ENCODE measurements around the gene SPRR3.

Gene SPRR3

GRCh38 chr1:152981146-152981871, 20.2 kb upstream of the SPRR3 start:
- H3K4me3 ChIP-seq (ENCODE audit: low read depth, low read length), result no peak overlapping the region
- DNase-seq (ENCODE audit: low read depth), result no peak
- TF ChIP-seq, protein P1, sequence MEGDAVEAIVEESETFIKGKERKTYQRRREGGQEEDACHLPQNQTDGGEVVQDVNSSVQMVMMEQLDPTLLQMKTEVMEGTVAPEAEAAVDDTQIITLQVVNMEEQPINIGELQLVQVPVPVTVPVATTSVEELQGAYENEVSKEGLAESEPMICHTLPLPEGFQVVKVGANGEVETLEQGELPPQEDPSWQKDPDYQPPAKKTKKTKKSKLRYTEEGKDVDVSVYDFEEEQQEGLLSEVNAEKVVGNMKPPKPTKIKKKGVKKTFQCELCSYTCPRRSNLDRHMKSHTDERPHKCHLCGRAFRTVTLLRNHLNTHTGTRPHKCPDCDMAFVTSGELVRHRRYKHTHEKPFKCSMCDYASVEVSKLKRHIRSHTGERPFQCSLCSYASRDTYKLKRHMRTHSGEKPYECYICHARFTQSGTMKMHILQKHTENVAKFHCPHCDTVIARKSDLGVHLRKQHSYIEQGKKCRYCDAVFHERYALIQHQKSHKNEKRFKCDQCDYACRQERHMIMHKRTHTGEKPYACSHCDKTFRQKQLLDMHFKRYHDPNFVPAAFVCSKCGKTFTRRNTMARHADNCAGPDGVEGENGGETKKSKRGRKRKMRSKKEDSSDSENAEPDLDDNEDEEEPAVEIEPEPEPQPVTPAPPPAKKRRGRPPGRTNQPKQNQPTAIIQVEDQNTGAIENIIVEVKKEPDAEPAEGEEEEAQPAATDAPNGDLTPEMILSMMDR (IDR thresholded peaks at IDR 0.05; ENCODE audit: control insufficient read depth, extremely low read depth, insufficient read depth), result no peak

- TF ChIP-seq, protein P1 (IDR thresholded peaks at IDR 0.05; ENCODE audit: control insufficient read depth, extremely low read depth, insufficient read depth), result no peak
- DNase-seq (ENCODE audit: low read depth), result no peak
- H3K4me3 ChIP-seq (ENCODE audit: low read depth, low read length), result no peak overlapping the region
Measured at GRCh38 chr1:152982076-152982475, 19.5 kb upstream of the SPRR3 start.

GRCh38 chr1:152983234-152983633, 18.3 kb upstream of the SPRR3 start:
- no peak overlapping the region for H3K4me3 ChIP-seq (ENCODE audit: low read depth, low read length)
- no peak for DNase-seq (ENCODE audit: low read depth)
- TF ChIP-seq, protein P1 (IDR thresholded peaks at IDR 0.05; ENCODE audit: control insufficient read depth, extremely low read depth, insufficient read depth), result no peak

GRCh38 chr1:152983743-152984142, 17.8 kb upstream of the SPRR3 start, which contains the start of gene SPRR1A:
Gene SPRR1A, plus strand, starts transcription at chr1:152984081. Its CDS starts 1,150 bp downstream, at chr1:152985231.
- DNase-seq (ENCODE audit: low read depth), result no peak
- H3K4me3 ChIP-seq (ENCODE audit: low read depth, low read length), result no peak within 1 kb of the TSS
- TF ChIP-seq, protein P1 (IDR thresholded peaks at IDR 0.05; ENCODE audit: control insufficient read depth, extremely low read depth, insufficient read depth), result no peak

- DNase-seq (ENCODE audit: low read depth), result no peak
- TF ChIP-seq, protein P1 (IDR thresholded peaks at IDR 0.05; ENCODE audit: control insufficient read depth, extremely low read depth, insufficient read depth), result no peak
- H3K4me3 ChIP-seq (ENCODE audit: low read depth, low read length), result no peak overlapping the region
Measured at GRCh38 chr1:152986578-152986977, 15.0 kb upstream of the SPRR3 start.

DNA sequence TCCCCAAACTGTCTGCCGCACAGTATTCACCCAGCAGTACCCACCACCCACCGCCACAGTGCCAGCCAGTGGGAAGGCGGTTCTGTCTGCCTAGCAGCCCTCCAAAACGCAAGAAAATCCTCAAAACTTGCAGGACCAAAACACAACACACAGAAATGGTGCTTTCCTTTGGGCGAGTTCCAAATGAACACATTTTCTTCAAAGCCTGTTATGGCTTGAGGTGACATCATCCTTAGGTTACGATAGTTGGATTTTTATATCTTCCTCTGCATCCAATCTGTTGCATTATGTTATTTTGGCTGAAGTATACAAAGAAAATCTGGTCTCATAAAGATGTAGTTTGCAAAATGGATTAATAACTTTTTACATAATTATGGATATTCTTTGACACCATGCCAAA, 8.4 kb upstream of the SPRR3 start:
- no peak for DNase-seq (ENCODE audit: low read depth)
- TF ChIP-seq, protein P1 (IDR thresholded peaks at IDR 0.05; ENCODE audit: control insufficient read depth, extremely low read depth, insufficient read depth), result no peak
- no peak overlapping the region for H3K4me3 ChIP-seq (ENCODE audit: low read depth, low read length)

GRCh38 chr1:152995842-152996241, 5.7 kb upstream of the SPRR3 start:
- TF ChIP-seq, protein P1 (IDR thresholded peaks at IDR 0.05; ENCODE audit: control insufficient read depth, extremely low read depth, insufficient read depth), result no peak
- no peak for DNase-seq (ENCODE audit: low read depth)
- H3K4me3 ChIP-seq (ENCODE audit: low read depth, low read length), result no peak overlapping the region

Data from LNCaP clone FGC (cell line).